ENCODE data around the gene GM2A.
"Not testable (repeated sequence)": the region's sequence is repeated elsewhere in the genome, so short reads cannot be mapped to it uniquely, and the experiment has no call there.

Gene GM2A

GRCh38 chr5:151228986-151229385 lies 24.0 kb upstream of the GM2A start:
- no peak for DNase-seq (ENCODE audit: low spot score)

- no peak for DNase-seq (ENCODE audit: low spot score)
These were observed 22.8 kb upstream of the GM2A start for GRCh38 chr5:151230048-151230680.

- no peak for DNase-seq (ENCODE audit: low spot score)
These were observed 21.6 kb upstream of the GM2A start for GRCh38 chr5:151231359-151231758.

- no peak for DNase-seq (ENCODE audit: low spot score)
These were observed 19.3 kb upstream of the GM2A start for GRCh38 chr5:151233616-151234085.

GRCh38 chr5:151234476-151235238 lies 18.3 kb upstream of the GM2A start:
- no peak for DNase-seq (ENCODE audit: low spot score)

- DNase-seq (ENCODE audit: low spot score): not testable (repeated sequence)
These were observed 17.8 kb upstream of the GM2A start for GRCh38 chr5:151235239-151235571.

GRCh38 chr5:151236888-151237287 lies 16.1 kb upstream of the GM2A start:
- DNase-seq (ENCODE audit: low spot score): no peak

GRCh38 chr5:151237685-151238084 lies 15.3 kb upstream of the GM2A start:
- DNase-seq (ENCODE audit: low spot score): no peak

- no peak for DNase-seq (ENCODE audit: low spot score)
These were observed 14.7 kb upstream of the GM2A start for GRCh38 chr5:151238303-151238741.

GRCh38 chr5:151239237-151239861 lies 13.6 kb upstream of the GM2A start:
- peak; percentile 65 for DNase-seq (ENCODE audit: low spot score)

GRCh38 chr5:151240268-151240835 lies 12.6 kb upstream of the GM2A start:
- not testable (repeated sequence) for DNase-seq (ENCODE audit: low spot score)

- DNase-seq (ENCODE audit: low spot score): no peak
These were observed 11.9 kb upstream of the GM2A start for GRCh38 chr5:151240924-151241635.

GRCh38 chr5:151243127-151243526 lies 9.9 kb upstream of the GM2A start:
- DNase-seq (ENCODE audit: low spot score): no peak

- no peak for DNase-seq (ENCODE audit: low spot score)
These were observed 9.4 kb upstream of the GM2A start for GRCh38 chr5:151243564-151243963.

- no peak for DNase-seq (ENCODE audit: low spot score)
These were observed 8.8 kb upstream of the GM2A start for GRCh38 chr5:151244206-151244605.

GRCh38 chr5:151245680-151246219 lies 7.2 kb upstream of the GM2A start:
- no peak for DNase-seq (ENCODE audit: low spot score)

- no peak for DNase-seq (ENCODE audit: low spot score)
These were observed 4.3 kb upstream of the GM2A start for GRCh38 chr5:151248651-151249050.

- no peak for DNase-seq (ENCODE audit: low spot score)
These were observed 3.7 kb upstream of the GM2A start for GRCh38 chr5:151249281-151249680.

- DNase-seq (ENCODE audit: low spot score): no peak
These were observed 2.5 kb upstream of the GM2A start for GRCh38 chr5:151250346-151251000.

- DNase-seq (ENCODE audit: low spot score): no peak
These were observed 1.9 kb upstream of the GM2A start for GRCh38 chr5:151251001-151251551.

GRCh38 chr5:151251621-151252020 lies 1.4 kb upstream of the GM2A start:
- DNase-seq (ENCODE audit: low spot score): no peak

All from kidney tubule cell (primary cell).